GM12891 (cell line): ENCODE measurements around the gene SUDS3.

Experiments used
- POLR2A ChIP-seq: IDR thresholded peaks from 2 replicates; pipeline ENCODE4 v1.6.1; 2011; ENCODE audit warnings: low read depth, low read length, control low read depth
- POLR2AphosphoS5 ChIP-seq: IDR thresholded peaks from 2 replicates; pipeline ENCODE4 v1.6.1; 2011; ENCODE audit warnings: low read depth, low read length, control low read depth

GRCh38 chr12:118436002-118436730 lies 59.8 kb downstream of the SUDS3 start:
- TF ChIP-seq POLR2A (no peak), POLR2AphosphoS5 (no peak)
